T-helper 2 cell treated with Interferon-gamma antibody and Interleukin-4, amounts not matched to agents 100 ng/mL and 5 ng/mL, for 36 hours (primary cell): Measurements from ENCODE around the gene MANEAL. TPM values are rescaled to one million over a fixed set of nuclear protein-coding genes. Genes with fewer than 3 reads are reported as not detected.
"Not testable (repeated sequence)": the region's sequence is repeated elsewhere in the genome, so short reads cannot be mapped to it uniquely, and the experiment has no call there.

Experiments
- intact Hi-C: fragments of 100-400 bp; cut with micrococcal nuclease; formaldehyde crosslinking; loops from one replicate; pipeline ENCODE4 v1.15.1; 2023
- total RNA-seq: library from RNA; stranded (reverse); gene quantifications from 2 replicates; pipeline ENCODE4 v1.2.3, GENCODE V29; 2022

MANEAL gene, protein sequence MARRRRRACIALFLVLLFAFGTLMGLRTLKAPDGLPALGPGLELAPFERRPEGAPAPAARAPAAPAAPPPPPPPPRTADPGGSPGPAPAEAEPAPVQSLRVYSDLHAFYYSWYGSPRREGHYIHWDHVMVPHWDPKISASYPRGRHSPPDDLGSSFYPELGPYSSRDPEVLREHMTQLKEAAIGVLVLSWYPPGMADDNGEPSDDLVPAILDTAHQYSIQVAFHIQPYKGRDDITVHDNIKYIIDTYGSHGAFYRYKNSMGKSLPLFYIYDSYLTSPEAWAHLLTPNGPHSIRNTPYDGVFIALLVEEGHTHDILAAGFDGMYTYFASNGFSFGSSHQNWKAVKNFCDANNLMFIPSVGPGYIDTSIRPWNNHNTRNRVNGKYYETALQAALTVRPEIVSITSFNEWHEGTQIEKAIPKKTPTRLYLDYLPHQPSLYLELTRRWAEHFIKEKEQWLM
- total RNA-seq = 1.9 TPM in 2 replicates

DNA sequence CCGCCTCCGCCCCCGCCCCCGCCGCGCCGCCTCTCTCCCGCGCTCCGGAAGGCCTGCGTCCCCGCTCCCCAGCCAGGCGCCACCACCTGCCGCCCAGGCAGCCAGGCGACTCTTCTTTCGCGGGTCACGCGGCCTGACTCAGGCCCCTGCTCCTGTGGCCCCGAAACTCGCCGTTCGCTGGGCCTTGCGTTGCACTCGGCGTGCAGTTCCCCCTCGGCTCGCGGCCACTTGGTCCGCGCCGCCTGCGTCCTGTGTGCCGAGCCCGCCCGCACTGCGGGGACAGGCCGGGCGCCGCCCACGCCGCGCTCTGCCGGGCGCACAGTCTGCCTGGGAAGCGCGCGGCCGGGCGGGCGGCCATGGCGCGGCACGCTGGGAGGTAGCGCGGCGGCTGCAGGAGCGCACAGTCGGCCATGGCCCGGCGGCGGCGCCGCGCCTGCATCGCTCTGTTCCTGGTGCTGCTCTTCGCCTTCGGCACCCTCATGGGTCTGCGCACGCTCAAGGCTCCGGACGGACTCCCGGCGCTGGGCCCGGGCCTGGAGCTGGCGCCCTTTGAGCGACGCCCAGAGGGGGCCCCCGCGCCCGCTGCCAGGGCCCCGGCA is at the start of gene MANEAL:
MANEAL (plus strand) TSS at position 75 of the 599 bp plus-strand sequence; CDS start at position 411, 336 bp downstream.
- intact Hi-C loops = no loop called here

DNA sequence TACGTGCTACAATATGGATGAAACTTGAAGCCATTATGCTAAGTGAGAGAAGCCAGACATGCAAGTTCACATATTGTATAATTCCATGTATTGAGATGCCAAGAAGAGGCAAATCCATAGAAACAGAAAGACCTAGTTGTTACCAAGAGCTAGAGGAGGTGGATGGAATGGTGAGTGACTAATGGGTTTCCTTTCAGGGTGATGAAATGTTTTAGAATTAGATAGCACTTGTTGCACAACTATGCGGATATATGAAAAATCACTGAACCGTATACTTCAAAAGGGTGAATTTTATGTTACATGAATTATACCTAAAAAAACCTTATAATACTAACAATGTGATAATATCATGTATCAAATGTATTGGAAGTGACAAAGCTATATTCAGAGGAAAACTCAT is 46.8 kb upstream of the MANEAL start:
- intact Hi-C loops = no loop called here

DNA sequence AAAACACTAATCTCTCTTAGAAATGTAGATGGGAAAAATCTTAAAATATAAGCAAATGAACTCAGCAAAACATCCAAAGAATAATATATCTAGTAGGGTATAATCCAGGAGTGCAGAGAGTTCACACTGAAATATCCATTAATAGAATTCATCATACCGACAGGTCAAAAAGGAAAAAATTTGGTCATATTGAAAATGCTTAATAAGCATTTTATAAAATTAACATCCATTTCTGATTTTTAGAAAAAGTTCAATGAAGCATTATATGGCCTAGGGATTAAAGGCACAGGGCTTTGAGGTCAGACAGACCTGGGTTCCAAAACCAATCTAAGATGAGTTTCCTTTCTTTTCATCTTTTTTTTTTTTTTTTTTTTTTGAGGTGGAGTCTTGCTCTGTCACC is 45.1 kb upstream of the MANEAL start:
- intact Hi-C loops = no loop called here

DNA sequence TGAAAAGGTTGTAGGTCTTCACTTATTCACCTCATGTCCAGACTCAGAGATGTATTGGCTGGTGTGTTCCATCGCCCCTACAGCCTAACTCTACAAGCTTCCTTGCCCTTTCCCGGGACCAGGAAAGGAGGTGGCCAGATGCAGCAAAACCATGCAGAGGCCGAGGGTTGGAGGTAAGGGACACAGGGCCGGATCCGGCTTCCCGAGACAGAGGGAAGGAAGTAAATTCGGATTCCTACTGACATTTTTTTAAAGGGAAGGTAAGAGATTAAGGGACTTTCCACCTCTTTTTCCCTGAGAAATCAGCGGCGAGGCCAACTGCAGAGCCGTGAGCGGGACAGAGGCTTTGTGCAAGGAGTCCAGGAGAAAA is 41.4 kb upstream of the MANEAL start:
- intact Hi-C loops = no loop called here

DNA sequence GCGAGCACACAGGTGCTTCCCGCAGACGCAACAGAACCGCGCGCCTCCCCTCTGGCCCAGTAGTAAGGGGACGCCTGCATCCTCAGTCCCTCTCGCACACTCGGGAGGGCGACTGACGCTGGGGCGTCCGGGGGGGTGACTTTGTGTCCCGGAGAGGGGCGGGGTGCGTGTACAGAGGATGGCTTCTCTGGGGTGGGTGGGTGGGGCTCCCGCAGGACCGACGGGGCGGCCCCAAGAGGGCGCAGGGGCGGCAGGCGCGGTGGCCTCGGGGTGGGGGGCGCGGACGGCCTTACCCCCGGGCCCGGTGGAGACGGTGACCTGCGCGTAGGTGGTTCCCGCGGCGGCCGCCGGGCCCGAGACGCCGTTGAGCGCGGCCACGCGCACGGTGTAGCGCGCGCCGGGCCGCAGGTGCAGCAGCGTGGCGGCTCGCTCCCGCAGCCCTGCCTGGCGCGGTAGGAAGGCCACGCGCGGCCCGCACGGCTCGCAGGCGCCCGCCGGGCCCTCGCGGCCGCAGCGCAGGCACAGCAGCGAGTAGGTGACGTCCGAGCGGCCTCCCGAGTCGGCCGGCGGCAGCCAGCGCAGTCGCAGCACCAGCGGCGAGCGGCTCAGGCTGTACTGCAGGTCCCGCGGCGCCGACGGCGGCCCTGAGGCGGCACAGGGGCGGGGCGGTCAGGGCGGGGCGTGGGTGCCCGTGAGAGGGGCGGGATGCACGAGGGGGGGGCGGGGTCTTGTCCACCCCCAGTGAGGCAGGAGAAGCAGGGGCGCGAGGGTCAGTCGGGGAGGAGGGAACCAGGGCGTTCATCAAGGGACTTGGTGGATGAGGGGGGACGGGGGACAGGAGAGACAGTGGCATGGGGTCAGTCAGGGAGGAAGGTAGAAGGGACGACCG is 40.8 kb upstream of the MANEAL start:
- intact Hi-C loops = no loop called here

DNA sequence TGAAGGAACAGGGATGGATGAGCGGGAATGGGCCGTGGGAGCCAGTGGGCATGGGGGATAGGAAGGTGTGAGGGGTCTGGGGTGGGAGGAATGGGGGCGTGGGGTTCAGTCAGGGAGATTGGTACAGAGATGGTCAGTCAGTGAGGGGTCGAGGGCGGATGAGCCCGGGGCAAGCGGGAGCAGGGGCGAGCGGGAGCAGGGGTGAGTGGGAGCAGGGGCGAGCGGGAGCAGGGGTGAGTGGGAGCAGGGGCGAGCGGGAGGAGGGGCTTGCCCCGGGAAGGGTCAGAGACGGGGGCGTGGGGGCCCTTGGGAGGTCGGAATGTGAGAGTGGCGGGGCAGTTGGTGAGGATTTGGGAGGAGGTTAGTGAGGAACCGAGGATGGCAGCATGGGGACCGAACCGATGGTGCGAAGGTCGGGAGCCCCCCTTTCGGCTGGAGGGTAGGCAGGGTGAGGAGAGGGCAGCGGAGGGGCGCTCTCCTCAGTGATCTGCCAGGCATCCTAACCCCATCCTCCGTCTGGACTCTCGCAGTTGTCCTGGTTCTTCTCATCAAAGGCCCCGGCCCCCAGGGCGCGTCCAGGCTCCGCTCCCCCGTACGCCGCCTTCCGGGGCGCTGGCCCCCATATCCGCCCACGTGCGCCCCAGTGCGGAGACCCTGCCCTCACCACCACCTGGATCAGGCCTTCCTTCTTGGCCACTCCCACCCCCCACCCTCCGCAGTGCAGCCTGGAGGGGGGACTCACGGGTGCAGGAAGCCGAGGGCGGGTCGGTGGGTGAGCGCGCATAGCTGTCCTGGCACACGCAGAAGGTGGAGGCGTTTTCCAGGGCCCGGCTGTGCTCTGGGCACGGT is 40.0 kb upstream of the MANEAL start:
- intact Hi-C loops = no loop called here

DNA sequence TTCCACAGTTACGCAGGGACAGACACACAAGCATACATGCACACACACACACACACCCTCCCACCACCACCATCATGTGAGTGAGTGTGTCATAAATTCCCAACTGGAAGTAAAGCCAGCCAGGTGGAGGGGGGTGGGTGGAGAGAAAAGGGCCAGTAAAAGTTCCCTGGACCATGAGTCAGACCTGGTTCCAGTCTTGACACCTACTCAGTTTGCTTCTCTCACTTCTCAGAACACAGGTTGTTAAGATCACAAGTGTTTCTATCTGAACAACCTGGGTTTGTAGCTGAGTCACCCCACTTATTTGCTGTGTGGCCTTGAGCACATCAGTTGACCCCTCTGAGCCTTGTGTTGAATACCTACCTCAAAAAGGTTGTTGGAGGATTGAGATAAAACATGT is 38.4 kb upstream of the MANEAL start:
- intact Hi-C loops = no loop called here

DNA sequence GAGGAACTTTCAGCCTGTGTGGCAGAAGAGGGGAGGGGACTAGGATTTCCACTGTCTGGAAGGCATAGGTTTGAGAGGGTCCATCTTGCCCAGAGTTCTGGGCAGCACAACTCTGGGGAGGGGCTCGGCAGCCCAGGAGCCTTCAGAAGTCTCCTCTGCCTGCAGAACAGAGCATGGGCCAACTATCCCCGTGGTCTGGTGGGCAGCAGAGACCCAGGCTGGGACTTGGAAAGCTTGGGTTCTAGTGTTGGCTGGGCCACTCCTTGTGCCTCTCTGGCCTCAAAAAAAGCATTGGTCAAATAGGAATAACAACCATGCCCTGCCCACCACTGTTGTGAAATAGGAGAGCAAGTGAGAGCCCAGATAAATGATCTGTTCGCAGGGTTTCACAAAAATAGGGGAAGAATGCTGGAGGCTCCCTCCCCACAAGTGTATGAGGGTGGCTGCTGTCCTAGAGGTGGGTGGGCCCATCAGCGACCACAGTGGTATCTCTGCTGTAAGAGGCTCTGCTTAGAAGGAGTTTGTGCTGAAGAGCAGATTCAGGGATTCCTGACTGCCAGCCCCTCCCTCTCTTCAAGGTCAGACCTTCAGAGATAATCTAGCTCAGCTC is 37.6 kb upstream of the MANEAL start:
- intact Hi-C loops = no loop called here

DNA sequence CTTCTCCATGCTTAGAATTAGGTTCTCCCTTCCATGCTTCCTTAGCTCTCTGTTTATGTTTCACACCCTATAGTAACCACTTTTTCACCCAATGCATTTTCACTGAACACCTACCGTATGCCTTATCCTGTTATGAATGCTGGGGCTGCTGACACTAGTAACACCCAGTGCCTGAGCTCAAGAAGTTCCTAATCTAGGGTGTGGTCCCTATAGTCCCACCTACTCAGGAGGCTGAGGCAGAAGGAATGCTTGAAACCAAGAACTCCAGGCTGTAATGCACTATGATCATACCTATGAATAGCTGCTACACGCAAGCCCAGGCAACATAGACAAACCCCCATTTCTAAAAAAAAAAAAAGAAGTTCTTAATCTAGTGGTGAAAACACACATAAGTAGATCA is 34.2 kb upstream of the MANEAL start:
- intact Hi-C loops = no loop called here

DNA sequence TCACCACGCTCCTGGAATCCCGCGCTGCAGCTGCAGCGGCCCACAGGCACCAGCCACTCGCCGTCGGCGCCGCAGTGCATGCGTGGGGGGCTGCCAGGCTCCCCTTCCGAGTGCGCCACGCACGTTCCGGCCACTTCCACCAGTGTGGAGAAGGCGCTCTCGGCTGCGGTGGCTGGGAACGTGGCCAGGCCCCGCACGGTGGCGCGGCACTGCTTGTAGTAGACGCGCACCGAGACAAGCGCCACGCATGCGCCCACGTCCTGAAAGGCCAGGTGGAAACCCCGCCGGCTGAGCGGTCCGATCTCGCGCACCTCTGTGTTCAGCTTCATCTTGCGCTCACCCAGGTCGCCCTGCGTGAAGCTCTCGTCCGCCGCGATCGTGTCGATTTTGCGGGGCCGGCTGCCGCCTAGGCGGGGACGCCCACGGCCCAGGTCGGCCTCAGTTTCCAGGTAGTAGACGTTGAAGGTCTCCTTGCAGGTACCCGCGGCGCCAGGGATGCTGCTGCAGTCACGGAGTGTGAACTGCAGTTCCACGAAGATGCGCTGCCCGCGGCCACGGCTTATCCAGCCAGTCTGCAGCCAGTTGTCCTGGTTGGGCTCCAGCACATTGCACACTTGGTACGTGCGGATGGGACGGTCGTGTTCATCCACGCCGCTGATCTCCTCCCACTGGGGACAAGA is 32.1 kb upstream of the MANEAL start:
- intact Hi-C loops = no loop called here

DNA sequence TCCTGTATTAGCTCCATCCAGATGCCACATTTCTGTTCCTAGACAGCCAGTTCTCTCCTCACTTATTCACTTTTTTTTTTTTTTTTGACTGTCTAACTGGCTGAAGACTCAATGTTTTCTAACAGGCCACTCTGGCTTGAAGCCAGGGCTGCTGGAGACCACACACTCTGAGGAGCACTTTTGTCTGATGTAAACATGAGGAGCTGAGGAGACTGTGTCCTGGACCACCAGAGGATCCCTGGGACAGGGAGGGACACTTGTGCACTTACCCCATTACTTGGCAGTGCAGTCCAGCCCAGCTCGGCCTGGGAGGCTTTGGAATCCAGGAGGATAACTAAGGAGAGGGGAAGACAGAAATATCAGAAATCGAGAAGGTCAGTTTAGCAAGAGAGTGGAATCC is 31.1 kb upstream of the MANEAL start:
- intact Hi-C loops = no loop called here

DNA sequence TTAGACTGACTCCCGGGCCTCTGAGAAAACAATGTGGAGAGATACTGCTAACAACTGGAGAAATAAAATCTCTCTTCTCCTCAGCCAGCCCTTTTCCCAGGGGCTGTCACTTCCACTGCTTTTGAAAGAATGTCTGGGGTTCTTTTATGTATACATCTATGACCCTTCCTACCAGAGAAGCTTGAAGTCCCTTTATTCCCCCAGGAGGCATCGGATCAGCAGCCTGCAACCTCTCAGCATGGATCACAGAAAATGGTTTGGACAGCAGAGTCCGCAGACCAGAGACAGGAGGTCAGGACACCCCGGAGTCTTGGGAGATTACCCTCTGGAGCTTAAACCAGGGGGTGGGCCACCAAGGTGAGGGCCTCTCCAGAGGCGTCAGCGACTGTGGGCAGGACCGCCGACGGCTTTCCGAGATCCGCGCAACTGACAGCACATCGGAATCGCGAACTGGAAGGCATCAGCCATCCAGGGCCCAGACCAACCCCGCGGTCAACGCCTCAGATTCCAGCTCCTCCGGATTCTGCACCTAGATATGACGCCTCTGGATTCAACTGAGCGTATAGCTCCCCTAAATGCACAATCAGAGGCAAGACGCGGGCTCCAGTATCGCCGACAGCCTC is 29.7 kb upstream of the MANEAL start:
- intact Hi-C loops = no loop called here

DNA sequence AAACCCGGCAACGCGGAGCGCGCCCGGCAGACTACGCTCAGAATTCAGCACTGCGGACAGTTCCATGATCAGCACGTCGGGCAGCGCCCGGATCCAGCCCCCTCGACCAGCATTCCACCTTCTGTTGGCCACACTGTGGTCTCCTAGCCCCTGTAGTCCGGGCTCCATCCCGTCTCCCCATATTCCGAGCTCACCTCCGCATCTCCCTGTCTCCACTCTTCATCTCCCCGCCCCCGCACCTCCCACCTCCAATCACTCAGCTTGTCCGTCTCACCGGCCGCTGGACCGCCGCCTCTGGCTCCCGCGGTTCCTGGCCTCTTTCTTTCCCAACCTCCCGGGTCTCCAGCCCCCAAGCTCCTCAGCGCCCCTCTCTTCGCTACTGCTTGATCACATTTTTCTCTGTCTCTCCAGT is 29.2 kb upstream of the MANEAL start:
- intact Hi-C loops = no loop called here

DNA sequence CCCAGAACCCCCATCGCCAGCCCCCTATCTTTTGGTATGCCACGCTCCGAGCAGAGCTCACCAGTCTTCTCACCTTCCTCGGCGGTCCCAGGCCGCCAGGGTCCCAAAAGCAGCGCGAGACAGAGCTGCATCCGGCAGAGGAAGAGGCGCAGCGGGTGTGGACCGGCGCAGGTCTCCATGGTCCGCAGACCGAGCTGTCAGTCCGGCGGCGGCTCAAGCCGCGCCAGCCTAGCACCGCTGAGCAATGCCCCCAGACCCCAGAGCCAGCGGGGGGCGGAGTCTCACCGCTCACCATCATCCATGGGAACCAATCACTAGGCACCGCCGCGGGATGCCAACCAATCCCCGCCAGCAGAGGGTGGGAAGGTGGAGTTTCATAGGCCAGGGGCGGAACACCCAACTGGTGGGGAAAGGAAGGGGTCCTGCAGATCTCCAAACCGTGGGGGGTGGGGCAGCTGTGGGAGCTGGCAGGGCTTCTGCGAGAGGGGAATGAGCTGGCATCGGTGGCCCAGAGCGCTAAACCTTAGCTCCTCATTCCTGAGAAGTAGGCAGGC is 28.7 kb upstream of the MANEAL start, which contains the start of gene EPHA10:
EPHA10 (minus strand) TSS at position 233 of the 554 bp plus-strand sequence; CDS start at position 179, 54 bp downstream.
- intact Hi-C loops = no loop called here

DNA sequence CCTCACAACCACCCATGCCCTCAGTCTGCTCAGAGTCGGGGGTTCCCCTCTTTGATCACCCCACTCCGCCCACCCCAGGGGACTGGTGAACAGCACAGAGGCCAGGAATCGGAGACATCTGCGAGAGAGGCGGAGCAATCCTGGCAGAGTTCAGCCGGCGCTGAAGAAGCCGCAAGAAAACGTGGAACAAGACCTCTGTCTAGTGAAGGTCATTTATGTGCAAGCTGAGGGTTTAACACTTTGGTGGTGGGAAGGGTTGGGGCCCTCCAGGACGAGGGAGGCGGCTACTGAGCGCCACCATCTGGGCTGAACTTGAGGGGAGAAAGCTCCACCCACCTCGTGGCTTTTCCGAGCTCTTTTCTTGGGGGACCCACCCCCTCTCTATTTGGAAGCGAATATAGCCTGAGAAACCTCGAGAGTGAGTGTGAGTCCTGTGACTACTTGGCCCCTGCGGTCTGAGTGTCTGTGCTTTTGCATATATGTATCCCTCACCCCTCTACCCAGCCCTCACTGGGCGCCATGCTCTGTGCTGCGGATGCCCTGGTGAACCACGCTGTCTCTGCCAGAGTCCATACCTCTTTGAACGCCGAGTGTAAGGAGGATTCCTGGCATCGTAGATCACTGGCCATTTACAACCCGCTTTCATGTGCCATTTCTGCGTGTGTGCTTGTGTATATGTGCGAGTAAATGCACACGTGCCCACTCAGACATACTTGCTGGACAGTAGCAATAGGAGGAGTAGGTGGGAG is 27.6 kb upstream of the MANEAL start:
- intact Hi-C loops = no loop called here

DNA sequence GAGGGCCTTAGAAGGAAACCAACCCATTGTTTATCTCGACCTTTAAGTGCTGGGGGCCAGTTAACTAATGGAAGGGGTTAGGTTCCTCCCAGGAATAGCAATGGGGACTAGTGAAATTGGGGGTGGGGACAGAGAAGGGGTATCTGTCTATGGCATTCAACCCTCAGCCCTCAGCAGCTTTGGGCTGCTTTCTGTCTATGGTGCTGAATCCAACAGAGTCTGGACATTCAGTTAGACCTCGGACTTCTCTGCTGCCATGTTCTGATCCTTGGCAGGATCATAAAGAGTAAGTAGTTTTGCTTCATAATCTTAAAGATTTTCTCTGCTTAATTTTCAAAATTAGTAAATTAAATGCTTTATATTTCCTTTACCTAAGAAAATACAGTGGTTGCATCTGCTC is 26.2 kb upstream of the MANEAL start:
- intact Hi-C loops = no loop called here

DNA sequence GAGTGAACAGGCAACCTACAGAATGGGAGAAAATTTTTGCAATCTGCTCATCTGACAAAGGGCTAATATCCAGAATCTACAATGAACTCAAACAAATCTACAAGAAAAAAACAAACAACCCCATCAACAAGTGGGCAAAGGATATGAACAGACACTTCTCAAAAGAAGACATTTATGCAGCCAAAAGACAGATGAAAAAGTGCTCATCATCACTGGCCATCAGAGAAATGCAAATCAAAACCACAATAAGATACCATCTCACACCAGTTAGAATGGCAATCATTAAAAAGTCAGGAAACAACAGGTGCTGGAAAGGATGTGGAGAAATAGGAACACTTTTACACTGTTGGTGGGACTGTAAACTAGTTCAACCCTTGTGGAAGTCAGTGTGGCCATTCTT is 22.2 kb upstream of the MANEAL start:
- intact Hi-C loops = not testable (repeated sequence)

DNA sequence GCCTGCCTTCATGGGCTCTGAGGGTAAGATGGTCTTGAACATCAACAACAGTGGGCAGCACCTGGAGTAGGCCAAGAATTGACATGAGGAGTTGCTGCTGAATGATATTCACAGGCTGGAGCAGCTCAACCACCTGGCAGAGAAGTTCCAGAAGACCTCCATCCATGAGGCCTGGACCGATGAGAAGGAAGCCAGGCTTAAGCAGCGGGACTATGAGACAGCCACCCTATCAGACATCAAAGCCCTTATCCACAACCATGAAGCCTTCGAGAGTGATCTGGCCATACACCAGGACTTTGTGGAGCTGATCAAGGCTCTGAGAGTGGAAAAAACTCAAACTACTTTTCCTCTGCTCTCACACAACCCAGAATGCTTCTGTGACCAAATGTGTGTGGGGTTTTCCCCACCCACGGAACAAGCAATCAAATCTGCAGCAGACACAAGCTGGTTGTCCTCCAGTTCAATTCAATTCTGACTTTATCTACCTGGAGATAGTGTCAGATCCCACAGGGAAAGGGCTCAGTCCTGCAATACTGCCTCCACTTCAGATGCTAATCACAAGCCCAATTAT is 16.6 kb upstream of the MANEAL start:
- intact Hi-C loops = no loop called here
